HEK293 (cell line): ENCODE measurements around the gene NPDC1.

Experiments
- ZNF580 ChIP-seq: fragments of 450-650 bp; formaldehyde crosslinking; IDR thresholded peaks from 2 replicates; pipeline ENCODE4 v1.5.1; 2016; ENCODE audit warnings: missing biosample characterization, missing genetic modification characterization
- TF ChIP-seq, protein P1 (sequence below): fragments of 450-650 bp; formaldehyde crosslinking; IDR thresholded peaks from 2 replicates; pipeline ENCODE4 v1.5.1; 2016; ENCODE audit warnings: missing biosample characterization, missing genetic modification characterization

GRCh38 chr9:137009217-137009616, 36.8 kb downstream of the NPDC1 start:
- TF ChIP-seq, protein P1, sequence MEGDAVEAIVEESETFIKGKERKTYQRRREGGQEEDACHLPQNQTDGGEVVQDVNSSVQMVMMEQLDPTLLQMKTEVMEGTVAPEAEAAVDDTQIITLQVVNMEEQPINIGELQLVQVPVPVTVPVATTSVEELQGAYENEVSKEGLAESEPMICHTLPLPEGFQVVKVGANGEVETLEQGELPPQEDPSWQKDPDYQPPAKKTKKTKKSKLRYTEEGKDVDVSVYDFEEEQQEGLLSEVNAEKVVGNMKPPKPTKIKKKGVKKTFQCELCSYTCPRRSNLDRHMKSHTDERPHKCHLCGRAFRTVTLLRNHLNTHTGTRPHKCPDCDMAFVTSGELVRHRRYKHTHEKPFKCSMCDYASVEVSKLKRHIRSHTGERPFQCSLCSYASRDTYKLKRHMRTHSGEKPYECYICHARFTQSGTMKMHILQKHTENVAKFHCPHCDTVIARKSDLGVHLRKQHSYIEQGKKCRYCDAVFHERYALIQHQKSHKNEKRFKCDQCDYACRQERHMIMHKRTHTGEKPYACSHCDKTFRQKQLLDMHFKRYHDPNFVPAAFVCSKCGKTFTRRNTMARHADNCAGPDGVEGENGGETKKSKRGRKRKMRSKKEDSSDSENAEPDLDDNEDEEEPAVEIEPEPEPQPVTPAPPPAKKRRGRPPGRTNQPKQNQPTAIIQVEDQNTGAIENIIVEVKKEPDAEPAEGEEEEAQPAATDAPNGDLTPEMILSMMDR, result no peak
- no peak for TF ChIP-seq ZNF580 (tag by site-specific recombination)
